ENCODE results near the gene GCN1. TPM values are rescaled to one million over a fixed set of nuclear protein-coding genes. Genes with fewer than 3 reads are reported as not detected.

GCN1 gene
- total RNA-seq, 1 donor from 2014 or later = 73.9 TPM

DNA sequence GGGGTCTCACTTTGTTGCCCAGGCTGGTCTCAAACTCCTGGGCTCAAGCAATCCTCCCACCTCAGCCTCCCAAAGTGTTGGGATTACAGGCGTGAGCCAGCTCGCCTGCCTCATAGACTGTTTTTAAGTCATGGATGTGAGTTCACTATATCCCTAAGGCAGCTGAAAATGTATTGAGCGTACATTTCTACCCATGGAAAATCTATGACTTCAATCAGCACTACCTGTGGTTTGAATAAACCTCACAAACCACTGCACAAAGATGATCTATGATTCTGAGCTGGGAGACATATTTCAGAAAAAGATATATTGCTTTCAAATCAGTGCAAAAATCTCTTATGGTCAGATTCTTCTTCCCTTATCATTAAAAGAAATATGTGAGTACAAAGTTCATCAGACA lies 22.5 kb downstream of the GCN1 start:
- no peak for DNase-seq (ENCODE audit: low read depth)
- TF ChIP-seq, protein P1, sequence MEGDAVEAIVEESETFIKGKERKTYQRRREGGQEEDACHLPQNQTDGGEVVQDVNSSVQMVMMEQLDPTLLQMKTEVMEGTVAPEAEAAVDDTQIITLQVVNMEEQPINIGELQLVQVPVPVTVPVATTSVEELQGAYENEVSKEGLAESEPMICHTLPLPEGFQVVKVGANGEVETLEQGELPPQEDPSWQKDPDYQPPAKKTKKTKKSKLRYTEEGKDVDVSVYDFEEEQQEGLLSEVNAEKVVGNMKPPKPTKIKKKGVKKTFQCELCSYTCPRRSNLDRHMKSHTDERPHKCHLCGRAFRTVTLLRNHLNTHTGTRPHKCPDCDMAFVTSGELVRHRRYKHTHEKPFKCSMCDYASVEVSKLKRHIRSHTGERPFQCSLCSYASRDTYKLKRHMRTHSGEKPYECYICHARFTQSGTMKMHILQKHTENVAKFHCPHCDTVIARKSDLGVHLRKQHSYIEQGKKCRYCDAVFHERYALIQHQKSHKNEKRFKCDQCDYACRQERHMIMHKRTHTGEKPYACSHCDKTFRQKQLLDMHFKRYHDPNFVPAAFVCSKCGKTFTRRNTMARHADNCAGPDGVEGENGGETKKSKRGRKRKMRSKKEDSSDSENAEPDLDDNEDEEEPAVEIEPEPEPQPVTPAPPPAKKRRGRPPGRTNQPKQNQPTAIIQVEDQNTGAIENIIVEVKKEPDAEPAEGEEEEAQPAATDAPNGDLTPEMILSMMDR (conservative IDR thresholded peaks at IDR 0.05; ENCODE audit: low read depth, low read length) = no peak
- no peak overlapping the region for H3K4me3 ChIP-seq (ENCODE audit: low read depth, low read length)

DNA sequence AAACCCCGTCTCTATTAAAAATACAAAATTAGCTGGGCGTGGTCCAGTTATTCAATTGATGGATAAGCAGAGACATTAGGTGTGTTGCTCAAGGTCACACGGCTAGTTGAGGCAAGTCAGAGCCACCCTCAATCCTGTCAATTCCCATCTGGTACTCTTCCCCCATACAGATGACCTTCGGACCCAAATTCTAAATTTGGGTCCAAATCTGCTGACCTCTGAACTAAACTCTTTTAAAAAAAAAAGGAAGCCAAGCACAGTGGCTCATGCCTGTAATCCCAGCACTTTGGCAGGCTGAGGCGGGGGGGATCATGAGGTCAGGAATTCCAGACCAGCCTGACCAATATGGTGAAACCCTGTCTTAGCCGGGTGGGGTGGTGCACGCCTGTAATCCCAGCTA lies 23.9 kb downstream of the GCN1 start:
- TF ChIP-seq, protein P1 (conservative IDR thresholded peaks at IDR 0.05; ENCODE audit: low read depth, low read length) = no peak

DNA sequence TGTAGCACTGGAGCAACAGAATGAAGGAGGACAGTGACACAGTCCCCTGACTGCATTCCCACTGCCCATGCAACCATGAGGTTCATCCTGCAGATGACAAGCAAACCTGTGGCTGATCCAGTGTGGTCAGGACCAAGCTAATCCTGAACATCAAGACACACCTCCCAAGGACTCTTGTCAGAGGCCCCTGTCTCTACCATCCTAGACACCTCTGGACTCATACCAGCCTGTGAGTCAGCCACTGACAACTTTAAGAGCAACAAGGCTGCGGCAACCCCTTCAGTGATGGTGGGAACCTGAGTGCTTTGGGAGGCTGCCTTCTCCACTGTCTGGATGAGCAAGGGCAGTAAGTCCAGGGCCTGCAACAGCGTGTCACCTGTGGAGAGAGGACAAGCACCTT lies 24.6 kb downstream of the GCN1 start:
- DNase-seq (ENCODE audit: low read depth) = no peak
- TF ChIP-seq, protein P1 (conservative IDR thresholded peaks at IDR 0.05; ENCODE audit: low read depth, low read length) = no peak
- no peak overlapping the region for H3K4me3 ChIP-seq (ENCODE audit: low read depth, low read length)

More for the DNA sequence above, 23.9 kb downstream of the GCN1 start:
- no peak for DNase-seq (ENCODE audit: low read depth)
- H3K4me3 ChIP-seq (ENCODE audit: low read depth, low read length) = no peak overlapping the region

DNA sequence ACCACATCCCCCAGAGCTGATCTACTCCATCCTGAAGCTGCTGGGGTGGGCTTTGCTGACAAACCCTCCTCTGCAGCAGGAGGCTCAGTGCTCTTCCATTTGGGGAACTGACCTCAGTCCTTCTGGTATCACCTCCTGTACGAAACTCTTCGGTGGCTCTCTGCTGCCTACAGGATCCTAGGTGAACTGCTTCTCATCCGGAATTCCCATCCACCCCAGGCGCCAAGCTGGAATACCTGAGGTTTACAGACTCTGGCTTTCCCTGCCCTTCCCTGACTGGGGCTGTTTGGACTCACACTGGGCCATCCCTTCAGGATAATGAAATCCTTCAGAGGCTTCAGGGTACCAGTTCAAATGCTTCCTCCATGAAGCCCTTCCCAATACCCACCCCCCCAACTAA lies 26.2 kb downstream of the GCN1 start:
- DNase-seq (ENCODE audit: low read depth) = no peak
- no peak overlapping the region for H3K4me3 ChIP-seq (ENCODE audit: low read depth, low read length)
- TF ChIP-seq, protein P1 (conservative IDR thresholded peaks at IDR 0.05; ENCODE audit: low read depth, low read length) = no peak

DNA sequence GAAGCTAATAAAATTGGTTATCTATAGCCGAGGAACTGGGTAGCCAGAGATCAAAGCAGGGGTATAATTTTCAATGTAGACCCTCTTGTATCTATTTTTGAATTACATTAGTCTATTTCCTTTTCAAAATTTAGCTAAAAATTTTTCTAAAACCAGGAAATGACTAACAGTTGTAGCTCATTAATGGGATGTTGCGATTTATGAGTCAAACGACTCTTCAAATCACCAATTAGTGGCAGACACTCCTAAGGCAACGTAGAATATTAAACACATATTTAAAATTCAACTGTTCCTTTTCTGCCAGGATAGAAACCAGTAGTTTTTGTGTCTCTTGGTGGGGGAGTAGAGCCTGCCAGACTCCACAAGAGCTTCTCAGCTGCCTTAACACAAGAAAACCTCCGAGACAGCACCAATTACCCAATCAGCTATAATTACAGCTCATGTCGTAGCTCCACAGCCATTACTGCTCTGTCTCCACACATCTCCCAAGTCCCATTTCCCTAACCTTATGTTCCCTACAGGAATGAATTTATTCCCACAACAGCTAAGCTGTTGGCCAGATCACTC lies 26.9 kb downstream of the GCN1 start:
- no peak overlapping the region for H3K4me3 ChIP-seq (ENCODE audit: low read depth, low read length)
- no peak for DNase-seq (ENCODE audit: low read depth)
- TF ChIP-seq, protein P1 (conservative IDR thresholded peaks at IDR 0.05; ENCODE audit: low read depth, low read length) = no peak

DNA sequence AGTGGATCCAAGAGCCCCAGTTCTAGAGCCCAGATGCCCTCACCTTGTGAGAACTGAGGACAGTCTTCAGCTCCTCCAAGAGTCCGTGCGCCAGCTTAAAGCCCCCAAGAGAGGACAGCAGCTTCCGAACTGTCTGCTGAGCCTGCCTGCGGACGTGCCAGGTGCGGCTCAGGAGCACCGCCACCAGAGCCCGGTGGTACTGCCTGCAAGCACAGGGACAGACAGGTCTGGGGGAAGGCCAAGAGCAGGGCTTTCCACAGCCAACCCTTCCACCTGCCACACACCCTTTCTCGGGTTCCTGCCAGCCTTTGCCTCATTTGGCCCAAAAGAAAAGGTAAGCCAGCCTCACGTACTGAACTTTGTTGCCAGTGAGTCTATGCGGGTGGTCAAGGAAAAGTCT lies 30.2 kb downstream of the GCN1 start:
- no peak for DNase-seq (ENCODE audit: low read depth)
- H3K4me3 ChIP-seq (ENCODE audit: low read depth, low read length) = no peak overlapping the region
- TF ChIP-seq, protein P1 (conservative IDR thresholded peaks at IDR 0.05; ENCODE audit: low read depth, low read length) = no peak

DNA sequence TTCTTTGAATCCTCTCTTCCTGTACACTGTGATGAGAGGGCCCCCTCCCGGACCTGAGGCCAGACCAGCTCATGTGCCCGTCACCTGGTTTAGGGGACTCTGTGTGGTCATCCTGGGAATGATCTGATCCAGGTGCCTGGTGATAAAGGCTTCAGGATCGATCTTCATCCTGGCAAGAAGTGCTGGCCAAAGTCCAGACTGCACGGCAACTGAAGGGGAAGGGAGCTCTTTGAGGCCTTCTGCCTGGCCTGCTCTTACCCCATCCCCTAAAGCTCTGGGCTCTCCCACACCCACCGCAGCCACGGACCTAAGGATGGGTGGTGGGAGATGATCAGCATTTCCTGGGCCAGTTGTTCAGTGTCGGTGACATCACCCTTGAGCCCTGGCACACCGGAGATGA lies 31.8 kb downstream of the GCN1 start:
- TF ChIP-seq, protein P1 (conservative IDR thresholded peaks at IDR 0.05; ENCODE audit: low read depth, low read length) = no peak
- H3K4me3 ChIP-seq (ENCODE audit: low read depth, low read length) = no peak overlapping the region
- no peak for DNase-seq (ENCODE audit: low read depth)
